Ovary (tissue), 9 donors: ENCODE results near the gene DENND5B. TPM values are rescaled to one million over a fixed set of nuclear protein-coding genes. Genes with fewer than 3 reads are reported as not detected.

Experiments used
- DNase-seq, 5 donors: peaks; one replicate each; pipeline ENCODE4 v3.0.0-alpha.2; 2019 to 2020
- H3K27ac ChIP-seq, 2 donors: fragments of 200-600 bp; one replicate each; pipeline versions ENCODE4 v1.5.1 to v1.8.0; 2019 to 2022
- H3K27me3 ChIP-seq: fragments of 200-600 bp; one replicate; pipeline ENCODE4 v1.8.0; 2022
- H3K36me3 ChIP-seq: fragments of 200-600 bp; sonication (generic); one replicate; pipeline ENCODE4 v1.5.1; 2019
- H3K4me1 ChIP-seq: one replicate; pipeline ENCODE4 v1.8.1; 2013; ENCODE audit warnings: mild to moderate bottlenecking, moderate library complexity; ENCODE audit not compliant: insufficient read depth
- H3K4me3 ChIP-seq: fragments of 200-600 bp; sonication (generic); one replicate; pipeline ENCODE4 v1.5.1; 2017
- H3K9me3 ChIP-seq, 2 donors: fragments of 200-600 bp in 1 of 2; sonication (generic) in 1 of 2; one replicate each; pipeline versions ENCODE4 v1.5.1 to v1.8.1; 2013 to 2019; ENCODE audit warnings: mild to moderate bottlenecking in 1 of 2, moderate library complexity in 1 of 2
- EP300 ChIP-seq: sonication (generic); formaldehyde crosslinking; IDR thresholded peaks from one replicate; pipeline ENCODE4 v1.6.1; 2017; ENCODE audit warnings: antibody characterized with exemption
- POLR2A ChIP-seq: fragments of 450-650 bp; IDR thresholded peaks from one replicate; pipeline ENCODE4 v1.6.1; 2017; ENCODE audit warnings: antibody characterized with exemption, mild to moderate bottlenecking, moderate library complexity
- whole genome bisulfite sequencing, 3 donors: extraction: QIAGEN DNeasy Blood & Tissue Kit in 1 of 3; methylation state at CpG; one replicate each; pipeline versions ENCODE4 v1.1.5 to v1.1.7; 2013 to 2017; 5-methylcytosine and 5-hydroxymethylcytosine counted together
- intact Hi-C, 4 donors: fragments of 100-400 bp; cut with DNase I; formaldehyde crosslinking; loops; one replicate each; pipeline versions ENCODE4 v1.11.0 to v1.15.1; 2022 to 2023
- polyA plus RNA-seq, 2 donors: library from polyadenylated mRNA; stranded (reverse); fragments of 200-250 nt in 1 of 2; fragments of 350-450 nt in 1 of 2; fragmentation: Illumina TruSeq in 1 of 2; extraction: RNeasy Lipid Tissue Mini Kit (QIAGEN cat#74804) in 1 of 2; gene quantifications; one replicate each; pipeline ENCODE4 v1.2.3, GENCODE V29; 2013 to 2014
- small RNA-seq: library from RNA; depleted of rRNA; stranded (forward); fragments of <200 nt; gene quantifications from one replicate; pipeline ENCODE3, GENCODE V24; 2016
- total RNA-seq, 7 donors: library from RNA; depleted of rRNA in 2 of 7; stranded (reverse); fragments of >200 nt in 2 of 7; fragmentation: NEBNext Ultra II Directional in 3 of 7; extraction: Animal tissue kit (Norgen Biotek cat#: 25700) in 3 of 7; gene quantifications; one replicate each; pipeline versions ENCODE4 v1.1.0 to v1.2.4, GENCODE V29; 2016 to 2023
- TF ChIP-seq, protein P1 (sequence below), 3 donors: fragments of 450-650 bp in 2 of 3; fragments of 200-600 bp in 1 of 3; IDR thresholded peaks; one replicate each; pipeline versions ENCODE4 v1.5.1 to v1.8.0; 2016 to 2022; ENCODE audit warnings: antibody characterized with exemption in 3 of 3, mild to moderate bottlenecking in 1 of 3
- donor health status: DM: no; HTN: no; CAD: no; lungs with moderate emphysema.
- donor health status: DM: no; HTN: no; CAD: no.
- donor health status: Bipolar disorder and iron deficiency.
- donor health status: DM: yes; HTN: yes; CAD: no.
- donor health status: DM: no; HTN: no; CAD: no.
- donor health status: DM: yes; HTN: yes; CAD: no.

DENND5B gene
- total and polyA plus RNA-seq, 9 donors: 13.9 to 70.7 (median 47.9) TPM

DNA sequence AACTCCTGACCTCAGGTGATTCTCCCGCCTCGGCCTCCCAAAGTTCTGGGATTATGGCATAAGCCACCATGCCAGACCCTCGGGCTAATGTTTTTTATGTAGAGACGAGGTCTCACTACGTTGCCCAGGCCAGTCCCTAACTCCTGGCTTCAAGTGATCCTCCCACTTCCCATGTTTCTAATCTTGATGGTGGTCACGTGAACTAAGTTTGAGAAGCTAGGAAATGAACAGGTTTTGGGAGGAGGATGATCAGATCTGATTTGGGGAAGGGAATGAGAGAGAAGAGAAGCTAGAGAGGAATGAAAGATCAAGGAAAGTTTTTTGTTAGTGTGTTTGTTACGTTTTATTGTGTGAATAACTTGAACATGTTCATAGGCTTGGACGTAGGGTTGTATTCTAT, 247.8 kb downstream of the DENND5B start:
- no peaks in the 10 kb centered on the region for H3K4me1 ChIP-seq
- no peak overlapping the region for H3K4me3 ChIP-seq
- TF ChIP-seq EP300: no peak
- TF ChIP-seq POLR2A: no peak
- TF ChIP-seq, protein P1, sequence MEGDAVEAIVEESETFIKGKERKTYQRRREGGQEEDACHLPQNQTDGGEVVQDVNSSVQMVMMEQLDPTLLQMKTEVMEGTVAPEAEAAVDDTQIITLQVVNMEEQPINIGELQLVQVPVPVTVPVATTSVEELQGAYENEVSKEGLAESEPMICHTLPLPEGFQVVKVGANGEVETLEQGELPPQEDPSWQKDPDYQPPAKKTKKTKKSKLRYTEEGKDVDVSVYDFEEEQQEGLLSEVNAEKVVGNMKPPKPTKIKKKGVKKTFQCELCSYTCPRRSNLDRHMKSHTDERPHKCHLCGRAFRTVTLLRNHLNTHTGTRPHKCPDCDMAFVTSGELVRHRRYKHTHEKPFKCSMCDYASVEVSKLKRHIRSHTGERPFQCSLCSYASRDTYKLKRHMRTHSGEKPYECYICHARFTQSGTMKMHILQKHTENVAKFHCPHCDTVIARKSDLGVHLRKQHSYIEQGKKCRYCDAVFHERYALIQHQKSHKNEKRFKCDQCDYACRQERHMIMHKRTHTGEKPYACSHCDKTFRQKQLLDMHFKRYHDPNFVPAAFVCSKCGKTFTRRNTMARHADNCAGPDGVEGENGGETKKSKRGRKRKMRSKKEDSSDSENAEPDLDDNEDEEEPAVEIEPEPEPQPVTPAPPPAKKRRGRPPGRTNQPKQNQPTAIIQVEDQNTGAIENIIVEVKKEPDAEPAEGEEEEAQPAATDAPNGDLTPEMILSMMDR (IDR thresholded peaks at IDR 0.05): no peak
- H3K36me3 ChIP-seq: no peaks in the 10 kb centered on the region
- intact Hi-C loops: no loop called here
- H3K9me3 ChIP-seq: no peaks in the 10 kb centered on the region
- 85 to 90% (median 88%) methylated on average over 8 of the region's 8 CpGs for WGBS, 3 donors
- H3K27me3 ChIP-seq: no peaks in the 10 kb centered on the region
- no peak for DNase-seq
- H3K27ac ChIP-seq: no peak overlapping the region

DNA sequence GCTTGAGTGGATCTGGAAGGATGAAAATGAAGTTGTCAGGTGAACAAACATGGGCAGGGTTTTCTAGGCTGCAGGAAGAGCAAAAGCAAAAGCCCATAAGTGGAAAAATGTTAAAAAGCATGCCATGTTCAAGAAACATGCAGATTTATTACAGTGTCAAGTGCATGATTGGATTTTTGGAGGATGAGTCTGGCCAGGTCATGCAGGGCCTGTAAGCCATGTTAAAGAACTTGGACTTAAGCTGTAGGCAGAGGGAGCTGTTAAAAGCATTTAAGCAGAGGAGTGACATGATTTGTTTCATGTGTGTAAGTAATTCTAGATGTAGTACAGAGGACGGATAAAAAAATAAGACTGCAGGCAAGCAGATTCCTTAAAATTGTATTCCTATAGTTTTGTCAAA, 248.7 kb downstream of the DENND5B start:
- WGBS, 3 donors: 61 to 82% (median 77%) methylated on average over 1 of the region's 1 CpG
- no peak for TF ChIP-seq EP300
- TF ChIP-seq, protein P1 (IDR thresholded peaks at IDR 0.05): no peak
- TF ChIP-seq POLR2A: no peak
- DNase-seq: no peak

DNA sequence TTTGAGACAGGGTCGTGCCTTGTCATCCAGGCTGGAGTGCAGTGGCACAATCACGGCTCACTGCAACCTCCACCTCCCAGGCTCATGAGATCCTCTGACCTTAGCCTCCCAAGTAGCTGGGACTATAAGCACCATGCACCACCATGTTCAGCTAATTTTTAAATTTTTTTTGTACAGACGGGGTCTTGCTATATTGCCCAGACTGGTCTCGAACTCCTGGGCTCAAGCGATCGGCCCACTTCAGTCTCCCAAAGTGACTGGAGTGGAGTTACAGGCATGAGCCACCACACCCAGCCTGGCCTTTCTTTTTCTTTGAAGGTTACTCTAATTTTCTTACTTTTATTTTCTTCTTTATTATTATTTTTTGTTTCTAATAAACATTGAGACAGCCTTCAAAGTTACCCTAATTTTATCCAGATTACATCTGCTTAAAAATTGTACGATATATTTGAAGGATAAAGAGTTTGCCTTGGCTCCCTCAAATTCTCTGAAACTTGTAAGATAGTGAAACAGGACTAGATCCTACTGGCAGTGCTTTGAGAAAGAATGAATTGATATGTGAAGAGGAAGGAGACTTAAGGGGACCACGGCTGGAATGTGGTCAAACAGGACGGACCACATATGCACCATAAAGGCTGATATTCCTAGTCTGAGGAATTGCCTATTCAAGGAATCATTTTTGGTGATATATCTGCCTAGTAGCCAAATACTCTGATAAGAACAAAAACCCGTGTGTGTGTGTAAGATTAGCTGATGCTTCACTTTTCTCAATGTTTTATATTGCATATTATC, 250.9 kb downstream of the DENND5B start:
- Histone ChIP-seq H3K36me3 (no peaks in the 10 kb centered on the region), H3K27ac (no peak overlapping the region), H3K9me3 (no peaks in the 10 kb centered on the region), H3K4me3 (no peak overlapping the region), H3K4me1 (no peaks in the 10 kb centered on the region), H3K27me3 (no peaks in the 10 kb centered on the region)
- 86 to 90% (median 89%) methylated on average over 10 of the region's 10 CpGs for WGBS, 3 donors
- intact Hi-C loops: no loop called here
- TF ChIP-seq, protein P1 (IDR thresholded peaks at IDR 0.05): no peak
- TF ChIP-seq POLR2A (no peak), EP300 (no peak)
- DNase-seq: no peak

More for the DNA sequence above, 248.7 kb downstream of the DENND5B start:
- no peak overlapping the region for H3K4me3 ChIP-seq
- no peaks in the 10 kb centered on the region for H3K9me3 ChIP-seq
- intact Hi-C loops: no loop called here
- no peak overlapping the region for H3K27ac ChIP-seq
- no peaks in the 10 kb centered on the region for H3K36me3 ChIP-seq
- no peaks in the 10 kb centered on the region for H3K27me3 ChIP-seq
- H3K4me1 ChIP-seq: no peaks in the 10 kb centered on the region

DNA sequence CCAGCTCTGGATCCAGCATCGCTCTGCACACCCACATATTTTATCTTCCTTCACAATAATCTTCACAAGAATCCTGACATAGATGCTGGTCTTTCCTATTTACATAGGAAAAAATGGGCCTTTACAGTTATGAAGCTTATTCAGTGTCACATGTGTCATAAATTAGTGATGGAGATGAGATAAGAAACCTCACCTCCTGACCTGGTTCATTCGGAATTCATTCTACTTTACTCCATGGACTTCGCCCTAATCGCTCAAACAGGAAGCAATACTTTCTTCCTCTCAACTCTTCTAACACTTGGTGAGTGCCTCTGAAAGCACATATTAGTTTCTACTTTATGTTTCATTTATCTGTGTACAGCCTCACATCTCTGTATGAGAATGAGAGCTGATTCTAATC, 253.0 kb downstream of the DENND5B start:
- Histone ChIP-seq H3K27me3 (no peaks in the 10 kb centered on the region), H3K27ac (no peak overlapping the region), H3K36me3 (no peaks in the 10 kb centered on the region), H3K9me3 (no peaks in the 10 kb centered on the region), H3K4me1 (no peaks in the 10 kb centered on the region), H3K4me3 (no peak overlapping the region)
- DNase-seq: no peak
- 73 to 83% (median 81%) methylated on average over 4 of the region's 4 CpGs for WGBS, 3 donors
- TF ChIP-seq POLR2A: no peak
- intact Hi-C loops: no loop called here

Small RNA genes lying within 50 kb of the gene (small RNA-seq; reads per million reads assigned to genes)
- not detected for gene RF00019
- gene RF00026: not detected
- gene RNU5F-4P: not detected
- gene RNU6-618P: not detected
- not detected for gene RPL31P50

Other genes starting within 250 kb of the DENND5B start
- 1 to 10 TPM; 2.5 to 8.2 (median 6.2) TPM for gene ETFBKMT, start 68.6 kb upstream of the DENND5B start, total RNA-seq
- 1 to 10 TPM; 2.9 to 3.2 TPM for gene ETFBKMT, start 68.6 kb upstream of the DENND5B start, polyA plus RNA-seq
- 10 to 100 TPM; 17.4 to 30.3 (median 20.7) TPM for gene AMN1, start 137.9 kb upstream of the DENND5B start, total RNA-seq
- 10 to 100 TPM; 18.5 to 20.3 TPM for gene AMN1, start 137.9 kb upstream of the DENND5B start, polyA plus RNA-seq